GM10248 (cell line): Measurements from ENCODE around the gene CCDC183.

Source experiments
- CTCF ChIA-PET: fragments of 300-600 bp; sonication (Branson Sonifier 250); formaldehyde crosslinking; extraction: SDS; loops from one replicate; lab custom pipeline; 2021; ENCODE audit warnings: antibody characterized with exemption; lab: Yijun Ruan, JAX
- POLR2A ChIA-PET: fragments of 350-650 bp; sonication (Branson Sonifier 250); formaldehyde crosslinking; extraction: SDS; loops from one replicate; lab custom pipeline; 2020; ENCODE audit warnings: antibody characterized with exemption; lab: Yijun Ruan, JAX
- DNase-seq: peaks from one replicate; pipeline ENCODE4 v3.0.0; 2012; ENCODE audit errors: extremely low spot score
- TF ChIP-seq, protein P1 (sequence below): IDR thresholded peaks from 2 replicates; pipeline ENCODE4 v1.5.1; 2012; ENCODE audit warnings: mild to moderate bottlenecking, low read depth; ENCODE audit errors: extremely low read depth, missing control alignments, control extremely low read depth

The CCDC183 gene

GRCh38 chr9:136815422-136815782 is 19.3 kb downstream of the CCDC183 start:
- POLR2A ChIA-PET, result no interaction called here
- TF ChIP-seq, protein P1, sequence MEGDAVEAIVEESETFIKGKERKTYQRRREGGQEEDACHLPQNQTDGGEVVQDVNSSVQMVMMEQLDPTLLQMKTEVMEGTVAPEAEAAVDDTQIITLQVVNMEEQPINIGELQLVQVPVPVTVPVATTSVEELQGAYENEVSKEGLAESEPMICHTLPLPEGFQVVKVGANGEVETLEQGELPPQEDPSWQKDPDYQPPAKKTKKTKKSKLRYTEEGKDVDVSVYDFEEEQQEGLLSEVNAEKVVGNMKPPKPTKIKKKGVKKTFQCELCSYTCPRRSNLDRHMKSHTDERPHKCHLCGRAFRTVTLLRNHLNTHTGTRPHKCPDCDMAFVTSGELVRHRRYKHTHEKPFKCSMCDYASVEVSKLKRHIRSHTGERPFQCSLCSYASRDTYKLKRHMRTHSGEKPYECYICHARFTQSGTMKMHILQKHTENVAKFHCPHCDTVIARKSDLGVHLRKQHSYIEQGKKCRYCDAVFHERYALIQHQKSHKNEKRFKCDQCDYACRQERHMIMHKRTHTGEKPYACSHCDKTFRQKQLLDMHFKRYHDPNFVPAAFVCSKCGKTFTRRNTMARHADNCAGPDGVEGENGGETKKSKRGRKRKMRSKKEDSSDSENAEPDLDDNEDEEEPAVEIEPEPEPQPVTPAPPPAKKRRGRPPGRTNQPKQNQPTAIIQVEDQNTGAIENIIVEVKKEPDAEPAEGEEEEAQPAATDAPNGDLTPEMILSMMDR, result no peak
- DNase-seq, result no peak
- CTCF ChIA-PET, result interaction anchor here (0.7 to 10.6 kb wide), 6 partner anchors 9 to 220 kb away, joined by 3 to 77 read pairs (median 3); partner anchors contain the start of gene AJM1

DNA sequence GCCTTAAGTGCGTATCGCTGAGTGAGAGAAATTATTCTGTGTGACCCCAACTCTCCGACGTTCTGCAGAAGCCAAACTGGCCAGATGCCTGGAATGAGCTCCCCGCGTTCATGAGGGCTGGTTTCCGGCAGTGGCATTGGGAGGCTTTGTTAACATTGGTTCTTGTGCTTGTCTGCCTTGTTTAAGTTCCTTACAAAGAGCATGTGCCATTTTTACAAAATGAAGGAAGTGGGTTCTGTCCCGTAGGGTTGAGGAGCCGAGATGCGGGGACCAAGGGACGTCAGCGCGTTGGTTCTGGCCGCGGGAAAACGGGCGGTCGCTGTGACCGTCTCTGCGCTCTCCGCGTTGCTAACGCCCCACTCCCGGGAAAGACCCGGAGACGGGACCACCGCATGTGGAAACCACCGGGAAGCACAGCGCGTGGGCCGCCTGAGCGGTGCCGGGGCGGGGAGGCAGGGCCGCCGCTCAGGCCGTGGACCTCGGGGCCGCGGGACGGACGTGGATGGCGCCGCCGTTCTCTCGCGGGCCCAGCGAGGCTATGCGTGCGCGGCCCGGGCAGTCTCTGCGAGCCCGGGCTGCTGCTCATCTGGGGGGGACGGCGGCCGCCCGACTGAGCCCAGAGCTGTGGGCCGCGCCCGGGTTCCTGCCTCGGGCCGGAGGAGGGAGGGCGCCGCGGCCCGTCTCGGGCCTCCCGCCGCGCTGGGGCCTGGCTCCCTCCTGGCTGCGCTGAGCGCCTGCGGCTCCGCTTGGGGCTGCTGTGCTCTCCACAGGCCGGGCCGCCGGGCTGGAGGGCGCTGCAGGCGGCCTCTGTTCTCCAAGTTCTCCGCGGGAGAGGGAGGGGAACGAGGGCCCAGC is 25.1 kb downstream of the CCDC183 start:
- CTCF ChIA-PET, result interaction anchor here (1.6 to 10.6 kb wide), 4 partner anchors 13 to 208 kb away, joined by 4 to 77 read pairs (median 17); partner anchors contain the start of gene AJM1
- POLR2A ChIA-PET, result no interaction called here
- DNase-seq, result no peak
- TF ChIP-seq, protein P1, result no peak

DNA sequence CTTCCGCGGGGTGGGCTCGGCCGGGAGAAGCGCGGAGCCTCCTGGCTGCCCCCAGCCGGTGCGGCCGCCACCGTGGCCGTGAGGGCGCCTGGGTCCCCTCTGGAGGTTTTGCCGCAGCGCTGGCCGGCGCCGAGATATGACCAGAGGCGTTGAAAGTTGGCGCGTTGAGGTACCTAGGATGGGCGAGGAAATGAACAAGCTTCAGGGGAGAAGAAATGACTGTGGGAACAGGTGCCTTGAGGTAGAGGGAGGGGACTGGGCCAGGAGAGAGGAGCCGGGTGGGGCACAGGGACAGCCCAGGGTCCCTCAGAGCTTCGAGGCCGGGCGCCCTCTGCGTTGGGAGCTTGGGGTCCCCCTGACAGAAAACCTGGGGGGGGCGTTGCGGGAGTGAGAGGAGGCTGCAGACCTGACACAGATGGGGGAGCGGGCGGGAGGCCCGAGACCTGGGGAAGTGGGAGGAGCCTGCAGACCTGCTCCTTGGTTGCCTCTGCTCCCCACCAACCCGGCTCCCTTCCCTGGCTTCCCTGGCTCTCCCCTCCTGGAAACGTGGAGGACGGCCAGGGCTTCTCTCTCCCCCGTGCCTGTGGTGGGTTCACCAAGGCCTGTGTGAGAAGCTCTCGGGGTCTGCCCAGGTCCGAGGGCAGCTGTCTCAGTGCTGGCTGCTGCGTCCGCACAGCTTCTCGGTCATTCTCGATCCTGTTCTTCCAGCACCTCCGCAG is 25.8 kb downstream of the CCDC183 start:
- DNase-seq, result no peak
- CTCF ChIA-PET, result interaction anchor here (1.2 to 4.0 kb wide), 2 partner anchors 9 to 20 kb away, joined by 3 to 26 read pairs; partner anchors contain the start of gene AJM1

DNA sequence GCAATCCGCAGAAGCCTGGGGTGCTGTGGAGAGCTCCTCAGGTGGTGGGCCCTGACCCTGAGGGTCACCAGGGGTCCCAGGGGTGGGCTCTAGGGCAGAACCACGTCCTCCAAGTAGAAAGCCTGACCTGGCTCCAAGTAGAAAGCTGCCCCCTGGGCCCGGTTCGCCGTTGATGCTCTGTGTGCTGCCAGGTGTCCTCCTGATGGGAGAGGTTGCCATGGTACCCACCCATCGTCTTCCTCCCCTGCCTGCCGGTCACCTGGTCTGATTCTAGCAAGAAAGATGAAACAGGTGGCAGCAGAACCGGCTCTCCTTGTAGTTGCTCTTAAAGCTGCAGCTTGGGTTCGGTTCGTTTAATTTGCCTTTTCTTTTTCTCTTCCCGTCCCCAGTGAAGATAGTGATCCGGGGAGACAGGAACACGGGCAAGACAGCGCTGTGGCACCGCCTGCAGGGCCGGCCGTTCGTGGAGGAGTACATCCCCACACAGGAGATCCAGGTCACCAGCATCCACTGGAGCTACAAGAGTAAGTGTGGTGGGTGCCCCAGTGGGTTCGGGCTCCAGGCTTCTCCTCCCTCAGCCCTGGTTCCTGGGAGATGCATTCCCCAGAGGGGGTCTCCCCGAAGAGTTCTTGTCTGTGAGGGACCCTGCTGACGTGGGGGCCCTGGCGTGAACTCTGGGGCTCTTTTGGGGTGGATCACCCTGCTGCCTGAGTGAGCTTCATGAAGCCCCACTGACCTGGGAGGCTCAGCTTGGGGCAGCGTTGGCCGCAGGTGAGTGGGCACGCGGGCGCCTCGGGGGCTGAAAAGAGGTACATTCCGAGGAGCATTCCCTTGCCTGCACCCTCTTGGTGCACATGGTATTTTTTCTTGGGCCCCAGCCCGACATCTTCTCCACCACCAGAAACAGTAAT is 27.3 kb downstream of the CCDC183 start:
- TF ChIP-seq, protein P1, result no peak
- ChIA-PET POLR2A (no interaction called here), CTCF (interaction anchor here (1.2 to 4.0 kb wide), 3 partner anchors 10 to 31 kb away, joined by 3 to 26 read pairs (median 3); partner anchors contain the start of gene AJM1)
- no peak for DNase-seq

More for the DNA sequence above, 25.8 kb downstream of the CCDC183 start:
- POLR2A ChIA-PET, result no interaction called here
- TF ChIP-seq, protein P1, result no peak

GRCh38 chr9:136824496-136825225 is 28.5 kb downstream of the CCDC183 start:
- TF ChIP-seq, protein P1, result no peak
- ChIA-PET CTCF (interaction anchor here (4.0 kb wide), 1 partner anchor 17 kb away, joined by 26 read pairs; the partner anchor contains the start of gene AJM1), POLR2A (interaction anchor here (0.6 kb wide), 1 partner anchor 56 kb away, joined by 3 read pairs; no protein-coding TSS in a partner anchor)
- DNase-seq, result no peak
